ENCODE results near the gene DLG5. TPM values are rescaled to one million over a fixed set of nuclear protein-coding genes. Genes with fewer than 3 reads are reported as not detected.
"Not testable (repeated sequence)": the region's sequence is repeated elsewhere in the genome, so short reads cannot be mapped to it uniquely, and the experiment has no call there.

Gene DLG5
- total RNA-seq, 1 donor from 2014 or later: 5.4 TPM

GRCh38 chr10:77772852-77773600 lies 153.5 kb downstream of the DLG5 start:
- intact Hi-C loops (cut with micrococcal nuclease); H3K4me3 Mint-ChIP-seq; H3K27me3 Mint-ChIP-seq; H3K9me3 Mint-ChIP-seq; H3K36me3 Mint-ChIP-seq (ENCODE audit: low read depth); DNase-seq; H3K27ac Mint-ChIP-seq; H3K4me1 Mint-ChIP-seq: not testable (repeated sequence)

- H3K27ac Mint-ChIP-seq: no peak overlapping the region
- no peaks in the 10 kb centered on the region for H3K36me3 Mint-ChIP-seq (ENCODE audit: low read depth)
- DNase-seq: no peak
- peaks cover 6% of the 10 kb centered on the region for H3K27me3 Mint-ChIP-seq
- intact Hi-C loops (cut with micrococcal nuclease): no loop called here
- no peaks in the 10 kb centered on the region for H3K4me1 Mint-ChIP-seq
- H3K4me3 Mint-ChIP-seq: no peak overlapping the region
- no peaks in the 10 kb centered on the region for H3K9me3 Mint-ChIP-seq
Measured at GRCh38 chr10:77771851-77772250, 154.7 kb downstream of the DLG5 start.

DNA sequence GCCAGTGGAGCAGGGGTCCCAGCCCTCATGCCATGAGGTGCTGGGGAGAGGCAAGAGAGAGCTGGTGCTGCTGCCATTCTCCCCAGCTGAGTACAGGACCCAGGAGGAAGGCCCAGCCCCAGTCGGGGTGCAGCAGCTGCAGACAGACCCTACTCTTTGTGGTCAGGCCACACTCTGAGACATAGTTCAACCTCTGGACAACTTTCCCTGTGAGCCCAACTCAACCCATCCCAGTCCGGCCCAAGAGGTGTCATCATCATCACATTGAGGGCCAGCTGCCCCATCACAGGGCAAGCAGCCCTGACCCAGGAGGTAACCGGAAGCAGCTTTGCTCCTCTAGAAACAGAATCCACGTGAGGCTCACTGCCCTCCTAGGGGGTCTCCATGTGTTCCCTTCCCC lies 155.1 kb downstream of the DLG5 start:
- no peaks in the 10 kb centered on the region for H3K36me3 Mint-ChIP-seq (ENCODE audit: low read depth)
- H3K4me3 Mint-ChIP-seq: no peak overlapping the region
- DNase-seq: no peak
- intact Hi-C loops (cut with micrococcal nuclease): no loop called here
- no peaks in the 10 kb centered on the region for H3K4me1 Mint-ChIP-seq
- no peak overlapping the region for H3K27ac Mint-ChIP-seq
- peaks cover 9% of the 10 kb centered on the region for H3K27me3 Mint-ChIP-seq
- no peaks in the 10 kb centered on the region for H3K9me3 Mint-ChIP-seq

GRCh38 chr10:77770868-77771175 lies 155.7 kb downstream of the DLG5 start:
- Mint-ChIP-seq H3K4me3 (no peak overlapping the region), H3K9me3 (no peaks in the 10 kb centered on the region), H3K4me1 (no peaks in the 10 kb centered on the region), H3K36me3 (ENCODE audit: low read depth) (no peaks in the 10 kb centered on the region), H3K27ac (no peak overlapping the region), H3K27me3 (peaks cover 12% of the 10 kb centered on the region)
- intact Hi-C loops (cut with micrococcal nuclease): no loop called here
- DNase-seq: no peak

DNA sequence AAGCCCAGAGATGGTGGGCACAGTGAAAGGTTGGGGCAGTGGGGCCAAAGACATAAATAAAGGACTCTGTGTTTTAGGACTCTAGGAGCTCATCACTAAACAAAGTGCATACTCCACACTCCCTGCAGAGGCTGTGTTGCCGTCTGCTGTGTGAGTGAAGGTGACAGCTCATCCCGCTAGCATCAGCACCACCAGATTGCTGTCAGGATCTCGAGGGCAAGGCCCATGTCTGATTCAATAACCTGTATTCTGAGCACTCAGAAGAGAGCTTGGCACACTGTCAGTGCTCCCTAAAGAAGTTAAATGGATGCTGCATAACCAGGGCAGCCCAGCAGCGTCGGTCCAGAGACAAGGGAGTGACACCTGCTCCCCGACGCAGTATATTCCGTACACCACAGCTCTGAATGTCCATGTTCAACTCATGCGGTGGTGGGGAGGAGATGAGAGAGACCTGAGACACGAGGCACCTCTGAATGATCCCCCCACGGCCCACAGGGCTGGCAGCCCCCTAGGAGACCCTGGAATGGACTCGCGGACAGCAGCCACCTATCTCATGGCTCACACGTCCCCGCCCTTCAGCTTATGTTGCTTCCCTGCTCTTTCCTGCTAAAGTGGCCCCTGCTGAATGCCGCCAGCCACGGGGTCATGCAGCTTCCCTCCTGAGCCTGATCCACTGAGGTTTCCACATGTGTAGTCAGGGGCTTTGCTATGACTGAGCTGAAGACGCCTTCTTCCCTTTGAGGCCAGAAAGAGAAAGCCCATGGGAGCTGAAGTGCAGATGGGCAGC lies 156.3 kb downstream of the DLG5 start:
- H3K9me3 Mint-ChIP-seq: no peaks in the 10 kb centered on the region
- H3K36me3 Mint-ChIP-seq (ENCODE audit: low read depth): no peaks in the 10 kb centered on the region
- no peak overlapping the region for H3K27ac Mint-ChIP-seq
- peaks cover 12% of the 10 kb centered on the region for H3K27me3 Mint-ChIP-seq
- H3K4me3 Mint-ChIP-seq: no peak overlapping the region
- intact Hi-C loops (cut with micrococcal nuclease): no loop called here
- no peaks in the 10 kb centered on the region for H3K4me1 Mint-ChIP-seq
- no peak for DNase-seq

DNA sequence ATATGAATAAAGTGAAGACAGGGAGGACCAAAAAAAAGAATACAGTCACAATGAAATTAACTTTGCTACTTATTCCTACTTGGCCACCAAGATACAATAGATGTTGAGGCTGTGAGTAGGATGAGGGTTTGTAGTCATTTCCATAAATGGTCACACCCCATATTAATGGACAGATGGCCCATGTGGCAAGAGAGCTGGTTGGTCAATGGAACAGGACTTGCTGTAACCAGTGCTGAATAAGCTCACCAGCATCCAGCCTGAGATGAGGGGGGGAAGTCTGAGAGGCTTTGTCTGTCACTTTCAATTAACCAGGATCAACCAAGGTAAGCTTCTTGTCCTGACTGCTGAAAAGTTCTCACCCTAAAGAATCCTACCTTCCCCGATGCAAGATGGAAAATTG lies 158.5 kb downstream of the DLG5 start:
- peaks cover 14% of the 10 kb centered on the region for H3K27me3 Mint-ChIP-seq
- no peaks in the 10 kb centered on the region for H3K36me3 Mint-ChIP-seq (ENCODE audit: low read depth)
- H3K4me3 Mint-ChIP-seq: no peak overlapping the region
- DNase-seq: no peak
- intact Hi-C loops (cut with micrococcal nuclease): no loop called here
- no peak overlapping the region for H3K27ac Mint-ChIP-seq
- H3K4me1 Mint-ChIP-seq: no peaks in the 10 kb centered on the region
- H3K9me3 Mint-ChIP-seq: no peaks in the 10 kb centered on the region

- peaks cover 14% of the 10 kb centered on the region for H3K27me3 Mint-ChIP-seq
- H3K27ac Mint-ChIP-seq: no peak overlapping the region
- no peaks in the 10 kb centered on the region for H3K9me3 Mint-ChIP-seq
- H3K4me1 Mint-ChIP-seq: no peaks in the 10 kb centered on the region
- H3K36me3 Mint-ChIP-seq (ENCODE audit: low read depth): no peaks in the 10 kb centered on the region
- DNase-seq: no peak
- H3K4me3 Mint-ChIP-seq: no peak overlapping the region
- intact Hi-C loops (cut with micrococcal nuclease): no loop called here
Measured at GRCh38 chr10:77763453-77764430, 162.8 kb downstream of the DLG5 start.

DNA sequence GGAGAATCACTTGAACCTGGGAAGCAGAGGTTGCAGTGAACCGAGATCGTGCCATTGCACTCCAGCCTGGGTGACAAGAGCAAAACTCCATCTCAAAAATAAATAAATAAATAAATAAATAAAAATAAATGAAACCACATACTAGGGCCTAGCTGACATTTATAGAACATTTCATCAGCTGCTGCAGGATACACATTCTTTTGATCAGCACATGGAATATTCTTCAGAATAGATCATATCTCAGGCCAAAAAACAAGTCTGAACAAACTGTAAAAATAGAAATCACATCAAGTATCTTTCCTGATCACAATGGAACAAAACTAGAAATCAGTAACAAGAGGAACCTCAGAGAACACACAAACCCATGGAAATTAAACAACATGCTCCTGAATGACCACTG lies 168.1 kb downstream of the DLG5 start:
- H3K4me1 Mint-ChIP-seq; H3K4me3 Mint-ChIP-seq; DNase-seq; H3K36me3 Mint-ChIP-seq (ENCODE audit: low read depth); H3K27ac Mint-ChIP-seq; H3K9me3 Mint-ChIP-seq: not testable (repeated sequence)
- intact Hi-C loops (cut with micrococcal nuclease): loop anchor here (5.0 kb wide), 1 partner anchor 41 kb away; no protein-coding TSS in a partner anchor
- peaks cover 18% of the 10 kb centered on the region for H3K27me3 Mint-ChIP-seq

DNA sequence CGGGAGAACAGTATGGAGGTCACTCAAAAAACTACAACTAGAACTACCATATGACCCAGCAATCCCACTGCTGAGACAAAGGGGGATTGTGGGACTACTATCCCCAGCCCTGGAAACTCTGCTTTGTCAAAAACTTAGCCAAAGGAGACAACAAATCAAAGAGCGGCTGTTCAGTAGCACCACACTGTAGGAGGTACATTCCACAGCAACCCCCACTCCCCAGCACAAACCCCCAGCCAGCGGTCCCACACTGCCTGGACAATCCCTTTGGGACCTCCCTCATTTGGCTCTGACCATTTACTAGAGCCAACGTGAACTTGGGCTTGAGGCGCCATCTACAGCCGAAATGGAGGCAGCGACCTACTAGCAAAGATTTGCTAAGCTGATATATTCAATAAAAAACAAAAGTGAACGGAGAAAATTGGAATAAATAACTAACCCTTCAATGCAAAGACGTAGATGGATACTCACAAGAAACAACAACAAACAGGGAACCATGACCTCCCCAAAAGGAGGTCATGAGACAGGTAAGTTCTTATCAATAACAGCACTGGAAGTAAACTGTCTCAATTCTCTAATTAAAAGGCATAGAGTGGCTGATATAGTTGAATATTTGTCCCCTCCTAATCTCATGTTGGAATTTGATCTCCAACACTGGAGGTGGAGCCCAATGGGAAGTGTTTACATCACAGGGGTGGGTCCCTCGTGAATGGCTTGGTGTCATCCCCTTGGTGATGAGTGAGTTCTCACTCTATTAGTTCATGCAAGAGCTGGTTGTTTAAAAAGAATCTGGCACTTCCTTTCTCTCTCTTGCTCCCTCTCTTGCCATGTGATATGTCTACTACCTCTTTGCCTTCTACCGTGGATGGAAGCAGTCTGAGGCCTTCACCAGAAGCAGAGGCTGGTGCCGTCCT lies 170.0 kb downstream of the DLG5 start:
- Mint-ChIP-seq H3K36me3 (ENCODE audit: low read depth) (no peaks in the 10 kb centered on the region), H3K9me3 (no peaks in the 10 kb centered on the region), H3K27me3 (peaks cover 29% of the 10 kb centered on the region), H3K4me1 (no peaks in the 10 kb centered on the region), H3K4me3 (no peak overlapping the region), H3K27ac (no peak overlapping the region)
- intact Hi-C loops (cut with micrococcal nuclease): loop anchor here (5.0 kb wide), 1 partner anchor 39 kb away; no protein-coding TSS in a partner anchor
- no peak for DNase-seq

- Mint-ChIP-seq H3K4me3 (no peak overlapping the region), H3K9me3 (peaks cover 4% of the 10 kb centered on the region), H3K36me3 (ENCODE audit: low read depth) (no peaks in the 10 kb centered on the region), H3K4me1 (no peaks in the 10 kb centered on the region), H3K27ac (no peak overlapping the region), H3K27me3 (peaks cover 6% of the 10 kb centered on the region)
- intact Hi-C loops (cut with micrococcal nuclease): no loop called here
- DNase-seq: no peak
Measured at GRCh38 chr10:77746047-77746707, 180.4 kb downstream of the DLG5 start.

DNA sequence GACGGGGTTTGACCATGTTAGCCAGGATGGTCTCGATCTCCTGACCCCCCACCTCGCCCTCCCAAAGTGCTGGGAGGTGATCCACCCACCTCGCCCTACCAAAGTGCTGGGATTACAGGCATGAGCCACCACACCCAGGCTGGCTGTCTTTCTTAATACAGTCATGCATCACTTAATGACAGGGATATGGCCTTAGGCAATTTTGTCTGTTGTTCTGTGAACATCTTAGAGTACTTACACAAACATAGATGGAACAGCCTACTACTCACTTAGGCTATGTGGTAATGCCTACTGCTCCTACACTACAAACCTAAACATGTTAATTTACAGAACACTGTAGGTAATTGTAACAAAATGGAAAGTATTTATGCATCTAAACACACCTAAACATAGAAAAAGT lies 182.3 kb downstream of the DLG5 start:
- Mint-ChIP-seq H3K4me1 (no peaks in the 10 kb centered on the region), H3K27me3 (peaks cover 11% of the 10 kb centered on the region), H3K4me3 (no peak overlapping the region), H3K27ac (no peak overlapping the region), H3K9me3 (peaks cover 2% of the 10 kb centered on the region), H3K36me3 (ENCODE audit: low read depth) (no peaks in the 10 kb centered on the region)
- DNase-seq: no peak
- intact Hi-C loops (cut with micrococcal nuclease): no loop called here

DNA sequence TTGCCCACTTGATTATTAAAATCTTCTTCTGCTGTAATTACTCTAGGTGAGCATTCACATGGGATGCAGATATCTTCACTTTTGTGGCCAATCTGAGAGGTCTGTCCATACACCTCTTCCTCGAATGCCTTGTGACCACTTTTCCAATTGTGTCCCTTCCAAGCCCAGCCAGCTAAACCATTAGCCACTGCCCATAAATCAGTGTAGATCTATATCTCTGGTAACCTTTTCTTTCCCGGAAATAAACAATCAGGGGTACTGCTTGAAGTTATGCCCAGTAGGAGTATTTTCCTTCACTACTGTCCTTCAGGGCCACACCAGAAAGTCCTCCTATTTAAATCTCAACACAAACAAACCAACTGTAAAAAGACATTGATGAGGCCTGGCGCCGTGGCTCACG lies 184.4 kb downstream of the DLG5 start:
- intact Hi-C loops (cut with micrococcal nuclease): no loop called here
- Mint-ChIP-seq H3K36me3 (ENCODE audit: low read depth) (no peaks in the 10 kb centered on the region), H3K4me3 (no peak overlapping the region), H3K4me1 (no peaks in the 10 kb centered on the region), H3K27ac (no peak overlapping the region), H3K9me3 (peaks cover 11% of the 10 kb centered on the region), H3K27me3 (peaks cover 17% of the 10 kb centered on the region)
- no peak for DNase-seq

- peaks cover 17% of the 10 kb centered on the region for H3K27me3 Mint-ChIP-seq
- intact Hi-C loops (cut with micrococcal nuclease): no loop called here
- H3K27ac Mint-ChIP-seq: no peak overlapping the region
- no peak overlapping the region for H3K4me3 Mint-ChIP-seq
- H3K9me3 Mint-ChIP-seq: peaks cover 11% of the 10 kb centered on the region
- DNase-seq: no peak
- no peaks in the 10 kb centered on the region for H3K4me1 Mint-ChIP-seq
- no peaks in the 10 kb centered on the region for H3K36me3 Mint-ChIP-seq (ENCODE audit: low read depth)
Measured at GRCh38 chr10:77741746-77742145, 184.8 kb downstream of the DLG5 start.

Data from activated CD4-positive, alpha-beta T cell treated with anti-CD3 and anti-CD28 coated beads, Interleukin-2, amount 10 ng/mL, durations not matched to agents 24 days and 14 days (primary cell).